ENCODE data around the gene GNL2.

GNL2 gene

DNA sequence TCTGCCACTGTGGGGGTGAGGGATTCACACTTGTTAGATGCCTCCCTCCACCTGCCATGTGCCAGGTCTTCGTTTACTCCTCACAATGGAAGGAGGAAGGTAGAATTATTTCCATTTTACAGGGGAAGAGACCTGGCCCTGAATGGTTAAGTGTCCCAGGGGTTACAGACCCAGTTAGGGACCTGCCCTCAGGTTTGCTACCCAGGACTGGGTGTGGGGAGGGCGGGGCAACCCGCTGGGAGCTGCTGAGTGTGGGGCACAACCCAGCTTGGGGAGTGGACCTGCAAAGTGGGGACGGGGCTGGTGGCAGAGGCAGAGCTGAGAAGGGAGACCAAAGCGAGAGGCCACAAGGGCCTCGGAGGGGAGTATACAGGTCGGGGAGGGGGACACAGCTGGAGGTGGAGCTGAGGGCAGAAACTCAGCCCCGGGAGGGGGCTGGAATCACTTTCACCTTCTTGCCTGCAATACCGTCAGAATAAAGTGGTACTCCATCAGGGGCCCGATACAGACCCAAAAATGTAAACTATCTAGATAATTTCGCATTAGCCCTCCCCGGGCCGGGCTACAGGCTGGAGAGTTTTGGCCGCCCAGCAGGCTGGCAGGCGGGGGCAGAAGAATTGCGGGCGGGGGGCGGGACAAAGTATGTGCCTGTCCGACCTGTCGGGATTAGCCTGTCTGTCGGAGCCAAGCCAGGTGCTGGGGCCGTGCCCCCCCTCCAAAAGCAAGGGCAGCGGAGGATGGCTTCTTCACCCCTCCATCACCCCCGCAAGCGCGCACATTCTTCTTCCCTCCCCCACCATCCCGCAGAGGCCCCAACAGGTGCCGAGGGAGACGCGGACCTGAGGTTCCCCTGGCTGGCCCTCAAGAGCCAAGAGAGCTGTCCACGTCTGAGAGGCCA is 37.6 kb upstream of the GNL2 start:
- DNase-seq (ENCODE audit: low read depth) = no peak
- TF ChIP-seq, protein P1, sequence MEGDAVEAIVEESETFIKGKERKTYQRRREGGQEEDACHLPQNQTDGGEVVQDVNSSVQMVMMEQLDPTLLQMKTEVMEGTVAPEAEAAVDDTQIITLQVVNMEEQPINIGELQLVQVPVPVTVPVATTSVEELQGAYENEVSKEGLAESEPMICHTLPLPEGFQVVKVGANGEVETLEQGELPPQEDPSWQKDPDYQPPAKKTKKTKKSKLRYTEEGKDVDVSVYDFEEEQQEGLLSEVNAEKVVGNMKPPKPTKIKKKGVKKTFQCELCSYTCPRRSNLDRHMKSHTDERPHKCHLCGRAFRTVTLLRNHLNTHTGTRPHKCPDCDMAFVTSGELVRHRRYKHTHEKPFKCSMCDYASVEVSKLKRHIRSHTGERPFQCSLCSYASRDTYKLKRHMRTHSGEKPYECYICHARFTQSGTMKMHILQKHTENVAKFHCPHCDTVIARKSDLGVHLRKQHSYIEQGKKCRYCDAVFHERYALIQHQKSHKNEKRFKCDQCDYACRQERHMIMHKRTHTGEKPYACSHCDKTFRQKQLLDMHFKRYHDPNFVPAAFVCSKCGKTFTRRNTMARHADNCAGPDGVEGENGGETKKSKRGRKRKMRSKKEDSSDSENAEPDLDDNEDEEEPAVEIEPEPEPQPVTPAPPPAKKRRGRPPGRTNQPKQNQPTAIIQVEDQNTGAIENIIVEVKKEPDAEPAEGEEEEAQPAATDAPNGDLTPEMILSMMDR (IDR thresholded peaks at IDR 0.05; ENCODE audit: insufficient read depth, low read depth, low read length, missing control alignments) = no peak
- no peak overlapping the region for H3K4me3 ChIP-seq (ENCODE audit: low read depth, low read length)

DNA sequence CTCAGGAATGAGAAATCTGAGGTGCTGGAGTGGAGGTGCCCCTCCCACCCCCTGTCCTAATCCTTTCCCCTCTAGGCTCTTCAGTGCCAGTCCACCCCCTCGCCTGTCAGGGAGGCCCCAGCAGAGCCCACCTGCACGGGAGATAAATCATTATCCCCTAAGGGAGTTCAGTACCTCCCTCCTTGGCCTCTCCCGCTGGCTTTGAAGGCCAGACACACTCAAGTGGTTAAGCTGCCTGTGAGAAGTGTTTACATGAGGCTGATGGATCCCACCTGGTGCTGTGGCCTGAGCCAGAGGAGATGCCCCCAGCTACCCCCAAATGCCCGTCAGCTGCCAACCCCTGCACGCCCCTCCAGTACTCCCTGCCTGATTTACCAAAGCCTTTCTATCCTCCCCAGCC is 35.3 kb upstream of the GNL2 start:
- no peak for DNase-seq (ENCODE audit: low read depth)
- TF ChIP-seq, protein P1 (IDR thresholded peaks at IDR 0.05; ENCODE audit: insufficient read depth, low read depth, low read length, missing control alignments) = no peak
- H3K4me3 ChIP-seq (ENCODE audit: low read depth, low read length) = no peak overlapping the region

DNA sequence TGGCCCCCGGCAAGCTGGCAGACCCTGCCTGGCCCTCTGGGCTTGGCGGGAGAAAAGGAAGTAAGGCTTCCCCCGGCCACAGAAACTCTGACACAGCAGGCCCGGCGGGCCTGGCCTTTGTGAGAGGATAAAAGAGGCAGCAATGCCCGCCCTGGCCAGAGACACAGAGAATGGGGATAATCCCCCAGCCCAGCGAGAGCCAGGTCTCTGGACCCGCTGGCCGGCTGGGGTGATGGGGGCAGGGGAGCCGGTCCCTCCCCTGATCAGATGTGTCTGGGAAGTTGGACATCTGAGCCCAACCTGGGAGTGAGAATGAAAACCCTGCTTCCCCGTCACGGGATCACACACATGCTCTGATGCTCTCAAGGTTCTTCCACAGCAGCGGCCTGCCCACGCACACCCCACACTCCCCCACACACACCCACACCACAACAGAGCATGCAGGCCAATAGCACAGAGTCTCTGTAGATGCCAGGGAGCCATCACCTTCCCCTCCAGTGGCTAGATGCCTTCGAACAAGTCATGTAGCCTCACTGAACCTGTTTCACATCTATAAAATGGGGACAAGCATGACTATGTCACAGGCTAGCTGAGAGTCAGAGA is 34.8 kb upstream of the GNL2 start:
- TF ChIP-seq, protein P1 (IDR thresholded peaks at IDR 0.05; ENCODE audit: insufficient read depth, low read depth, low read length, missing control alignments) = no peak
- DNase-seq (ENCODE audit: low read depth) = no peak
- H3K4me3 ChIP-seq (ENCODE audit: low read depth, low read length) = no peak overlapping the region

DNA sequence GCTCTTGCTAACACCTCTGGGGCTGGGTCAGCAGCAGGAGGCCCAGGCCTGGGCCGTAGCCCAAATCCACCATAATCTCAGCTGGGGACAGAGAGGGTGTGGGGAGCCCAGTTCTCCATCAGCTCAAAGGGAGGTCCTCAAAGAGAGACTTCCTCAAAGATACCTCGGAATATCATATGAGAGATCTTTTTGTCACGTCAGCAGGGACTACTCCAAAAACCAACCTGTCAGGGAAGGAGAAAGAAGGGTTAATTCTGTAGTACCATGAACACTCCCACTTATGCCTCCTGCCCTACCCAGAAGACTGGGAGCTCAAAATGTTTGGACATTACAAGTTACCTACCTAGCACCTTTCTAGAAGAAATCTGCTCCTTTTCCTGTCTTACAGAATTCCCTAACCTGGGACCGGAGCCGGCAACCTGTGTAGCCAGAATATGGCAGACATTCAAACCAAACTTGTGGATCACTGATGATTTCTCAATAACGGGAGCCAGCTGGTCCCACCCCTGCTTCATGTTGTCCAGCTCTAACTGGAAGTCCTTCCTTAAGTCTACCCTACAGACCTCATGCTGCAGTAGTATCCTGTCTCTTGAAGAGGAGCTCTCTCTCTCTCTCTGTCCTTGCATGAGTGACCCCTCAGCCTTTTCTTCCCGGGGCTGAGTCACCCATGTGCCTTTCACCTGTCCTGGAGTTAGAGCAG is 34.1 kb upstream of the GNL2 start:
- DNase-seq (ENCODE audit: low read depth) = no peak

DNA sequence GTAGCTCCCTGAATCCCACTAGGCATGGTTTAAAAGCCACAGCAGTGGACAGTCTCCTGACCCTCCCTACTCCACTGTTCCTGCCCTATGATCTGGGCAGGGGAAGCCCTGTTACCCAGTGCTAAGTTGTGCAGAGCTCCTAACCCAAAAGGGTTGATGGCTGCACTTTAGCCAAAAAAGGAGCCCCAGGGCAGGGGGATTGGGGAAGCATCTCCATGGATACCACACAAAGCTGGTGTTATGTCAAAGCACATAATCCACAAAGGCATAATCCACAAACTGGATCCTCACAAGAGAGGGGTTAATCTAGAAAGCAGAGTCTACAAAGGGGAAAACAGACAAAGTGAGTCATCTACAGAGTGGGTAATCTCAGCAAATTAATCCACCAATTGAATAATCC is 33.3 kb upstream of the GNL2 start:
- TF ChIP-seq, protein P1 (IDR thresholded peaks at IDR 0.05; ENCODE audit: insufficient read depth, low read depth, low read length, missing control alignments) = no peak
- H3K4me3 ChIP-seq (ENCODE audit: low read depth, low read length) = no peak overlapping the region
- DNase-seq (ENCODE audit: low read depth) = no peak

More for the DNA sequence above, 34.1 kb upstream of the GNL2 start:
- TF ChIP-seq, protein P1 (IDR thresholded peaks at IDR 0.05; ENCODE audit: insufficient read depth, low read depth, low read length, missing control alignments) = no peak
- H3K4me3 ChIP-seq (ENCODE audit: low read depth, low read length) = no peak overlapping the region

DNA sequence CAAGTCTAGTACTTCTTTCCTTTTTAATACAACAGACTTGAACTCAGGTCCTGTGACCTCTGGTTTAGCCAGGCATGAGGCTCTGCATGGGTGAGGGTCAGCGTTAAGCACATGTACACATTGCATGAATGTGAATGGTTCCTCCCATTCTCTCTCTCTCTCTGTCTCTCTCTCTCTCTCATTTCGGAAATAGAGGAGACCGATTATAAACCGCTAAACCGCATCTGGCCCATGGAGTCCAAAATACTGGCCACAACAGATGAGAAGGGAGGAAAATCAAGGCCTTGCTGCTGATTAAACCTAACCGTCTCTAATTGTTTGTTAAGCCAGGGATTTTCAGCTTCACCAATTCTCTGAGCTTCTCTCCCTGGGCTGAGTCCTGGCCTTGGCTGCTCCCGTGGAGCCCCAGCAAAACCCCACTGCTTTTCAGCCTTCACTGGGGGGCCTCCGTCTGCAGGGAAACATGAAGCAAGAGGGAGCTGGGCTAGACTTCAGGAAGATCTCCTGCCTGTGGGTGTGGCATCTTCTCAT is 32.4 kb upstream of the GNL2 start:
- TF ChIP-seq, protein P1 (IDR thresholded peaks at IDR 0.05; ENCODE audit: insufficient read depth, low read depth, low read length, missing control alignments) = no peak
- DNase-seq (ENCODE audit: low read depth) = no peak

More for the DNA sequence above, 32.4 kb upstream of the GNL2 start:
- no peak overlapping the region for H3K4me3 ChIP-seq (ENCODE audit: low read depth, low read length)
